Measurements from ENCODE around the gene IER3.
A peak's percentile ranks its signal among the peaks of the same experiment; 100 is the strongest.
"Not testable (repeated sequence)": the region's sequence is repeated elsewhere in the genome, so short reads cannot be mapped to it uniquely, and the experiment has no call there.

The IER3 gene

DNA sequence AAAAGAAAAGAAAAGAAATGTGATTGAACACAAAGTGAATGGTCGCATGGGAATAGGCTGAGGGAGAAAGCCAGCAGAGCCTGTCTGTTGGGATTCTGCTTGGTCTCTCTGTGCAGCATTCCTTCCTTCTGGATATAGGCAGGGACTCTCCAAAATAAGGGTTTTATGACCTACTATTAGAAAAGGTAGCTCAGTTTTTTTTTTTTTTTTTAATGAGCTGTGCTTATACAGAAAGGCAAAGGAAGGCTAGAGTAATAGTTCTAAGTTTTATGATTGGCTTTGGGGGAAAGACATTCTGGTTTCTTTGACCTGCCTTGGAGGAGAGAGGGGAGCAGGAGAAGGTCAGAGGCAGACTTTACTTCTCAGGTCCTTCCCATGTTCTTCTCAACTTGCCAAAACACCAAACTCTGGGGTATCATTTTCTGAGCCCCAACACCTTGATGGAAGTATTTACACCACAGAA lies 18.8 kb upstream of the IER3 start:
- ChIA-PET POLR2A (interaction anchor here (1.5 to 2.0 kb wide), 3 partner anchors 11 to 21 kb away, joined by 9 to 11 read pairs (median 9); partner anchors contain the start of genes FLOT1 and IER3), CTCF (interaction anchor here (1.1 to 1.9 kb wide), 2 partner anchors 24 to 151 kb away, joined by 3 to 4 read pairs; partner anchors contain the start of gene VARS2)
- TF ChIP-seq, protein P1, sequence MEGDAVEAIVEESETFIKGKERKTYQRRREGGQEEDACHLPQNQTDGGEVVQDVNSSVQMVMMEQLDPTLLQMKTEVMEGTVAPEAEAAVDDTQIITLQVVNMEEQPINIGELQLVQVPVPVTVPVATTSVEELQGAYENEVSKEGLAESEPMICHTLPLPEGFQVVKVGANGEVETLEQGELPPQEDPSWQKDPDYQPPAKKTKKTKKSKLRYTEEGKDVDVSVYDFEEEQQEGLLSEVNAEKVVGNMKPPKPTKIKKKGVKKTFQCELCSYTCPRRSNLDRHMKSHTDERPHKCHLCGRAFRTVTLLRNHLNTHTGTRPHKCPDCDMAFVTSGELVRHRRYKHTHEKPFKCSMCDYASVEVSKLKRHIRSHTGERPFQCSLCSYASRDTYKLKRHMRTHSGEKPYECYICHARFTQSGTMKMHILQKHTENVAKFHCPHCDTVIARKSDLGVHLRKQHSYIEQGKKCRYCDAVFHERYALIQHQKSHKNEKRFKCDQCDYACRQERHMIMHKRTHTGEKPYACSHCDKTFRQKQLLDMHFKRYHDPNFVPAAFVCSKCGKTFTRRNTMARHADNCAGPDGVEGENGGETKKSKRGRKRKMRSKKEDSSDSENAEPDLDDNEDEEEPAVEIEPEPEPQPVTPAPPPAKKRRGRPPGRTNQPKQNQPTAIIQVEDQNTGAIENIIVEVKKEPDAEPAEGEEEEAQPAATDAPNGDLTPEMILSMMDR (IDR thresholded peaks at IDR 0.05; ENCODE audit: insufficient read depth, low read length, missing control alignments): no peak
- no peak overlapping the region for H3K4me3 ChIP-seq (ENCODE audit: low read depth, low read length)
- no peak for DNase-seq (ENCODE audit: low read depth, low spot score)

DNA sequence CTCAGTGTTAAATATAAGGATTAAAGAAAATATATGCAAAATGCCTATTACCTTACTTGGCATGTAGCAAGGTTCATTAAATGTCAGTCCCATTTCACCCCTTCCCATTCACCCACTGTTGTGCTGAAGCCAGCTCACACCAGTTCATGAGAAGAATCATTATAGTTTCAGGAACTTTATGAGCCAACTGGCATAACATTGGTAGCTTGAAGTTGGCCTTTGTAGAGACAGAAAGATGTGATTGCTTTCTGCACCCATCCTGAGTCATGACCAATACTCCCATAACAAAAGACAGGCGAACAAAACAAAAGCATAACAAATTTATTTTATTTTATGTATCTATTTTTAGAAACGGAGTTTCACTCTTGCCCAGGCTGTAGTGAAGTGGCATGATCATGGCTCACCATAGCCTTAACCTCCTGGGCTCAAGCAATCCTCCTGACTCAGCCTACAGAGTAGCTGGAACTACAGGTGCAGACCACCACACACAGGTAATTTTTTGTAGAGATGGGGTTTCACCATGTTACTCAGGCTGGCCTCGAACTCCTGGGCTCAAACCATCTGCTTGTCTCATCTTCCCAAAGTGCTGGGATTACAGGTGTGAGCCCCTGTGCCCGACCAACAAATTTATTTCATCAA lies 17.6 kb upstream of the IER3 start:
- ChIA-PET CTCF (interaction anchor here (0.9 to 1.7 kb wide), 2 partner anchors 20 to 40 kb away, joined by 4 to 5 read pairs; no protein-coding TSS in a partner anchor), POLR2A (interaction anchor here (0.6 to 1.0 kb wide), 2 partner anchors 18 to 20 kb away, joined by 3 to 4 read pairs; partner anchors contain the start of gene IER3)
- no peak overlapping the region for H3K4me3 ChIP-seq (ENCODE audit: low read depth, low read length)
- DNase-seq (ENCODE audit: low read depth, low spot score): no peak
- TF ChIP-seq, protein P1 (IDR thresholded peaks at IDR 0.05; ENCODE audit: insufficient read depth, low read length, missing control alignments): no peak

DNA sequence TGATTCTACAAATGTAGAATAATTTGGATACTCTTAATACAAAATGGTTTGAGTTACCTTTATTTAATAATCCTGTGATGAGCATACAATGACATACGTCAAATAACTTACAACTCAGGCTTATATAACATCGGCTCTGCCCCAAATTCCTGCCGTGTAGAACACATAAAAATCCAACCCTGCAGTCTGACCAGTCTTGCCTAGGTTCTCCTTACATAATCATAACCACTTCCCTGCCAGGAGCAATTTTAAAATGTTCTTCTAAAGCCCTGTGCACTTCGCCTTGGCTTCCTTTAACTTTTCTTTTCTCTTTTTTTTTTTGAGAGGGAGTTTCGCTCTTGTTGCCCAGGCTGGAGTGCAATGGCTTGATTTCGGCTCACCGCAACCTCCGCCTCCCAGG lies 16.2 kb upstream of the IER3 start:
- ChIA-PET POLR2A (no interaction called here), CTCF (interaction anchor here (1.7 kb wide), 1 partner anchor 22 kb away, joined by 5 read pairs; no protein-coding TSS in a partner anchor)
- DNase-seq (ENCODE audit: low read depth, low spot score): no peak
- TF ChIP-seq, protein P1 (IDR thresholded peaks at IDR 0.05; ENCODE audit: insufficient read depth, low read length, missing control alignments): no peak
- H3K4me3 ChIP-seq (ENCODE audit: low read depth, low read length): no peak overlapping the region

DNA sequence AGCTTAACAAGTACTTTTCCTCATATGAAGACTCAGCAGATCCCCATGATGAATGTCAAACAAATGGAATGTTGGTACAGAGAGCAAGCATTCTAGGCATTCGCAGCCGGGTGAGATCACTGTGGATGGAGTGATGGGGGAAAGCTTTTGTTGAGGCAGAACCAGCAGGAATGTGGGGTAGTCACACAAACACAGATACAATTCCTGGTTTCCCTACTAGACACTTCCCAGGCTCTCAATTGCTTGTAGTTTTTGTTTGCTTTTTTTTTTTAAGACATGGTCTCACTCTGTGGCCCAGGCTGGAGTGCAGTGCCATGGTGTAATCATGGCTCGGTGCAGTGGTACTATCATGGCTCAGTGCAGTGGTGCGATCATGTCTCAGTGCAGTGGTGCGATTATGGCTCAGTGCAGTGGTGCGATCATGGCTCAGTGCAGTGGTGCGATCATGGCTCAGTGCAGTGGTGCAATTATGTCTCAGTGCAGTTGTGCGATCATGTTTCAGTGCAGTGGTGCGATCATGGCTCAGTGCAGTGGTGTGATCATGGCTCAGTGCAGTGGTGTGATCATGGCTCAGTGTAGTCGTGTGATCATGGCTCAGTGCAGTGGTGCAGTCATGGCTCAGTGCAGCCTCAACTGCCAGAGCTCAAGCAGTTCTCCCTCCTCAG lies 15.4 kb upstream of the IER3 start:
- no peak overlapping the region for H3K4me3 ChIP-seq (ENCODE audit: low read depth, low read length)
- CTCF ChIA-PET: interaction anchor here (0.7 to 3.1 kb wide), 3 partner anchors 9 to 62 kb away, joined by 3 to 19 read pairs (median 5); no protein-coding TSS in a partner anchor
- POLR2A ChIA-PET: interaction anchor here (0.6 to 1.5 kb wide), 7 partner anchors 10 to 39 kb away, joined by 3 to 16 read pairs (median 6); partner anchors contain the start of gene IER3
- DNase-seq (ENCODE audit: low read depth, low spot score): peak; percentile 98
- TF ChIP-seq, protein P1 (IDR thresholded peaks at IDR 0.05; ENCODE audit: insufficient read depth, low read length, missing control alignments): no peak

DNA sequence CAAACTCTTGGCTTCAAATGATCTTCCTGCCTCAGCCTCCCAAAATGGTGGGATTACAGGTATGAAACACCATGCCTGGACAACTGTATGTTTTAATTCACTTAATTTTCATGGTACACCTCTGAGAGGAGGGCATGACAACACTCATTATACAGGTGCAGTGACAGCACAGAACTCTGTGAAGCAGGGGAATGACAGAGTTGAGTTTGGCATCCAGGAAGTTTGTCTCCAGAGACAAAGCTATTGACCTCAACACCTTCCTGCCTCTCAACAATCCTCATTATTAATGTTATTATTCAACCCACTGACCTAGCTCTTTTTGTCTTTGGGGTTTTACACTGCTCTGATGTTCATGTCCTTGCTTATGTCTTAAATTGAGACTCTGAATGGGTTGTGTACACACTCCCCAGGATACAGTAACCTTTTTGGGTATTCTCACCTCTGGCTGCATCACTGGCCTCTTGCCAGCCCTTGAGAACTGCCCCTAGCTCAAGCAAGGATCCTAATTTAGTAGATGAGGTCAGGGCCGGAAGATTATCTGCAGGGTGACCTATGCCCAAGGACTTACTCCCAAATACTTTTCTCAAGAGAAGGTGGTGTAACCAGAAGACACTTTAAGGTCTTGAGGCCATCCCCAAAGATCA lies 13.0 kb upstream of the IER3 start:
- ChIA-PET CTCF (interaction anchor here (1.0 to 3.1 kb wide), 2 partner anchors 19 to 64 kb away, joined by 3 to 19 read pairs; no protein-coding TSS in a partner anchor), POLR2A (interaction anchor here (1.0 kb wide), 1 partner anchor 13 kb away, joined by 3 read pairs; the partner anchor contains the start of gene IER3)
- no peak overlapping the region for H3K4me3 ChIP-seq (ENCODE audit: low read depth, low read length)
- DNase-seq (ENCODE audit: low read depth, low spot score): no peak
- TF ChIP-seq, protein P1 (IDR thresholded peaks at IDR 0.05; ENCODE audit: insufficient read depth, low read length, missing control alignments): no peak

DNA sequence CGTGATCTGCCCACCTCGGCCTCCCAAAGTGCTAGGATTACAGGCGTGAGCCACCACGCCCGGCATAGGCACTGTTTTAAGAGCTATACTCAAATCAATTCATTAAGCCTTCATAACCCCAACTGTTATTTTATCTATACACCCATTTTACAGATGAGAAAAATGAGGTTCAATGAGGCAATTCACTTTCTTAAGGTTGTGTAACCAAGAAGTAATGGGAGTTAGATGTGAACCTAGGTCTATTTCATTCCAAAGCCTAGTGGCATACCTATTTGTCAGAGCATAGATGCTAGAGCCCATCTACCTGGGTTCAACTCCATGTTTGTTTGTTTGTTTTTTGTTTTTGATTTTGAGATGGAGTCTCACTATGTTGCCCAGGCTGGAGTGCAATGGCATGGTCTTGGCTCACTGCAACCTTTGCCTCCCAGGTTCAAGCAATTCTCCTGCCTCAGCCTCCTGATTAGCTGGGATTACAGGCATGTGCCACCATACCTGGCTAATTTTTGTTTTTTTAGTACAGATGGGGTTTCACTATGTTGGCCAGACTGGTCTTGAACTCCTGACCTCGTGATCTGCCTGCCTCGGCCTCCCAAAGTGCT lies 12.2 kb upstream of the IER3 start:
- ChIA-PET CTCF (interaction anchor here (0.5 to 3.1 kb wide), 4 partner anchors 11 to 66 kb away, joined by 3 to 19 read pairs (median 3); no protein-coding TSS in a partner anchor), POLR2A (interaction anchor here (2.8 kb wide), 1 partner anchor 12 kb away, joined by 14 read pairs; the partner anchor contains the start of gene IER3)
- not testable (repeated sequence) for H3K4me3 ChIP-seq (ENCODE audit: low read depth, low read length); DNase-seq (ENCODE audit: low read depth, low spot score)

Measured in AG04449 (cell line).